T-helper 17 cell (primary cell): ENCODE data around the gene OR52E4. TPM values are rescaled to one million over a fixed set of nuclear protein-coding genes. Genes with fewer than 3 reads are reported as not detected.

Source experiments
- ATAC-seq: fragments of 150-1000 bp; cut with Tn5 transposase; 2 replicates; pipeline ENCODE4 v1.10.0; 2021; ENCODE audit warnings: mild to moderate bottlenecking, moderate library complexity
- DNase-seq, 3 donors: peaks; one replicate each; pipeline versions ENCODE4 v3.0.0 to v3.0.0-alpha.2; 2020 to 2021
- H3K9me3 ChIP-seq: one replicate; pipeline ENCODE4 v1.7.0; 2013; ENCODE audit warnings: low read length, mild to moderate bottlenecking; ENCODE audit not compliant: control insufficient read depth, poor library complexity, severe bottlenecking
- H3K27ac Mint-ChIP-seq: one replicate; pipeline ENCODE4 v1.8.0; 2022; ENCODE audit warnings: mild to moderate bottlenecking, moderate library complexity, mixed read lengths
- H3K27me3 Mint-ChIP-seq: one replicate; pipeline ENCODE4 v1.8.0; 2022; ENCODE audit warnings: mixed read lengths
- H3K36me3 Mint-ChIP-seq: one replicate; pipeline ENCODE4 v1.8.0; 2022; ENCODE audit warnings: low read depth, mixed read lengths
- H3K4me1 Mint-ChIP-seq: one replicate; pipeline ENCODE4 v1.8.0; 2022; ENCODE audit warnings: mild to moderate bottlenecking, mixed read lengths
- H3K4me3 Mint-ChIP-seq: one replicate; pipeline ENCODE4 v1.8.0; 2022; ENCODE audit warnings: mild to moderate bottlenecking, moderate library complexity, mixed read lengths
- total RNA-seq, 4 donors: library from RNA in 2 of 4; stranded (reverse) in 2 of 4; gene quantifications; one replicate each; pipeline ENCODE4 v1.2.3 and lab custom pipeline; 2022 to 2026

The OR52E4 gene
- total RNA-seq (not detected), total RNA-seq (lab: John Stamatoyannopoulos, UW) (0 reads per million in 2 donors)

DNA sequence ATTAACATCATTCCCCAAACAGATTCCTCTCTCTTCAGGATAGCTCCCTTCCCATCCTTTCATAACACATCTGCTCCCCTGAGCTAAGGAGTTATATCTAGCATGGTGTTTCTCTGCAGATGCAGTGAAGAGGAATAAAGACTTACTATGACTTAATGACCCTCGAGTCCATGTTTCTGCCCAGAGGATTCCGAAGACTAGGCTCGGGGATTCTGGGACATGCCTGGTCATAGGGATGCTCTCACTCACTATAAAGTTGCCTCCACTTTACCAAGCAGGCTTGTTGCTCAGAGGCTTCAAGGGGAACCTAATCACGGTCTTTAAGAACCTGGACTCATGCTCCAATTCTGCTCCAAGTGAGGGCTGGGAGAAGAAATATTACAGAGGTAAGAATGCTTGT is at the start of gene OR52E4:
Gene OR52E4, plus strand, starts transcription at position 301 of the 400 bp plus-strand sequence. CDS start 3,664 bp downstream, outside the sequence.
- no peaks in the 10 kb centered on the region for H3K36me3 Mint-ChIP-seq
- DNase-seq: no peak
- ATAC-seq: no peak

DNA sequence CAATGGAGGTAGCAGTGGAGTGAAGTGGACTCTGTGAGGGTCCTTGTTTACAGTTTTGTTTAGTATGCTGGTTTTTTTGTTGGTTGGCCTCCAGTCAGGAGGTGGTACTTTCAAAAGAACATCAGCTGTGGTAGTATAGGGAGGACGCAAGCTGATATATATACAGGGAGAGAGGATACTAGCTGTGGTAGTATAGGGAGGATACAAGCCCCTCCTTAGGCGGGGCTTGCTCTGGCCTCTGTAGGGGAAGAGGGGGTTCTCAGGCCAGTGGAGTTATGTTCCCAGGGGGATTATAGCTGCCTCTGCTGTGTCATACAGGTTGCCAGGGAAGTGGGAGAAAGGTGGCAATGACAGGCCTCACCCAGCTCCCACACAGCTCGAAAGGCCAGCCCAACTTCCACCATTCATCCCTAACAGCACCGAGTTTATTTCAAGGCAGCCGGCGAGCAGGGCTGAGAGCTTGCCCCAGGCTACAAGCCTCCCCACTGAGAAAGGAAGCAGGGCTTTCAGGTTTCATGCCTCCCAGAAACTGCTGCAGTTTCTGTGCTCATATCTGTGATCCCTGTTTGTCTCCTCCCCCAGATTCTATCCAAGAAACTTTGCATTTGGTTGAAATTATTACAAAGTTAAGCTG is 49.1 kb upstream of the OR52E4 start:
- DNase-seq: no peak
- Mint-ChIP-seq H3K36me3 (no peaks in the 10 kb centered on the region), H3K27ac (no peak overlapping the region), H3K4me1 (no peaks in the 10 kb centered on the region), H3K27me3 (peaks cover 12% of the 10 kb centered on the region), H3K4me3 (no peak overlapping the region)
- H3K9me3 ChIP-seq: no peaks in the 10 kb centered on the region
- no peak for ATAC-seq

More for the DNA sequence above, at the start of gene OR52E4:
- H3K4me3 Mint-ChIP-seq: no peak within 1 kb of the TSS
- H3K27ac Mint-ChIP-seq: no peak within 1 kb of the TSS
- H3K27me3 Mint-ChIP-seq: peaks cover 23% of the 10 kb centered on the region
- no peaks in the 10 kb centered on the region for H3K9me3 ChIP-seq
- peaks cover 2% of the 10 kb centered on the region for H3K4me1 Mint-ChIP-seq

DNA sequence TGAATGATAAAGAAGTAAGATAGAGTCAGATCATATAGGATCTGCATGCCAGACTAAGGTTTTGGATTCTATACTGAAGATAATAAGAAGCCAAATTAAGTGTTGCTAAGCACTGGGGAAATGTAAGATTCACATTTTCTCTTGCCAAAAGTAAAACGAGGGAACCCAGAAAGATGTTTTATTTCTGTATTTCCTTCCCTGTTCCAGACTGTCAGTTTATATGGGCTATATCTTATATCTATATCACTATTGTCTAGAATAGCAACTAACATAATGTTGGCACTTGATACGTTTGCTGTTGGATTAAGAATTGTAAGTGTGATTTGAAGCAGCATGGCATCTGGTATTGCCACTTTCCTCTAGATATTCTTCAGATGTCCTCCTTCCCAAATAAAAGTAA is 47.0 kb upstream of the OR52E4 start:
- DNase-seq (no peak), ATAC-seq (no peak)
- Mint-ChIP-seq H3K4me1 (no peaks in the 10 kb centered on the region), H3K36me3 (no peaks in the 10 kb centered on the region), H3K4me3 (no peak overlapping the region), H3K27me3 (peaks cover 20% of the 10 kb centered on the region), H3K27ac (no peak overlapping the region)
- no peaks in the 10 kb centered on the region for H3K9me3 ChIP-seq

DNA sequence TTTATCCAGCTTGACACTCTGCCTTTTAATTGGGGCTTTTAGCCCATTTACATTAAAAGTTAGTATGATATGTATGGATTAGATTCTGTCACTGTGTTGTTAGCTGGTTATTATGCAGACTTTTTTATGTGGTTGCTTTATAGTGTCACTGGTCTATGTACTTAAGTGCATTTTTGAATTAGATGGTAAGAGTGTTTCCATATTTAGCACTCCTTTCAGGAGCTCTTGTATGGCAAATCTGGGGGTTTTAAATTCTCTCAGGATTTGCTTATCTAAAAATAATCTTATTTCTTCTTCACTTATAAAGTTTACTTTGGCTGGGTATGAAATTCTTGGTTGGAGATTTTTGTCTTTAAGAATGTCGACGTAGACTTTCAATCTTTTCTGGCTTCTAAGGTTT is 42.7 kb upstream of the OR52E4 start:
- no peak for DNase-seq
- H3K36me3 Mint-ChIP-seq: no peaks in the 10 kb centered on the region
- H3K4me3 Mint-ChIP-seq: no peak overlapping the region
- ATAC-seq: no peak
- no peak overlapping the region for H3K27ac Mint-ChIP-seq
- no peaks in the 10 kb centered on the region for H3K9me3 ChIP-seq
- H3K27me3 Mint-ChIP-seq: peaks cover 25% of the 10 kb centered on the region
- H3K4me1 Mint-ChIP-seq: no peaks in the 10 kb centered on the region

DNA sequence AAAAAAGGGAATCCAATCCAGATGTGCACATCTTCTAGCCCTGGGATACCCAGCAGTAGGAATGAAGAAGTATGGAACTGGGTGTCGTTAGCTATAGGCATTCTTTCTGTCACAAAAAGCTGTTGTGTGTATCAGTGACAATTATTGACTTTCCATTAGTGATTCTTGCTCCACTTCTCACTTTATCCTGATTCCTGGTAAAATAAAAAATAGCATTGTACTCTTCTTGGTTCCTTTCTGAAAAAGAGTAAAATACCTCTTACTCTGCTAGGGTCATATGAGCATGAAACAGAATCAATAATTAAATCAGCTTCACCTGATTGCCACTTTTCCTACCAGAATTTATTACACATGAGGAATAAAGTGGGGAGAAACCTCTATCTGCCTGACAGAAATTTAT is 38.6 kb upstream of the OR52E4 start, which contains the start of gene OR52E6:
Gene OR52E6, minus strand, starts transcription at position 101 of the 400 bp plus-strand sequence. Its CDS starts 0 bp downstream, at position 101.
- ATAC-seq (no peak), DNase-seq (no peak)
- no peaks in the 10 kb centered on the region for H3K36me3 Mint-ChIP-seq
- peaks cover 23% of the 10 kb centered on the region for H3K27me3 Mint-ChIP-seq
- H3K4me1 Mint-ChIP-seq: no peaks in the 10 kb centered on the region
- H3K4me3 Mint-ChIP-seq: no peak within 1 kb of the TSS
- no peak within 1 kb of the TSS for H3K27ac Mint-ChIP-seq
- no peaks in the 10 kb centered on the region for H3K9me3 ChIP-seq

DNA sequence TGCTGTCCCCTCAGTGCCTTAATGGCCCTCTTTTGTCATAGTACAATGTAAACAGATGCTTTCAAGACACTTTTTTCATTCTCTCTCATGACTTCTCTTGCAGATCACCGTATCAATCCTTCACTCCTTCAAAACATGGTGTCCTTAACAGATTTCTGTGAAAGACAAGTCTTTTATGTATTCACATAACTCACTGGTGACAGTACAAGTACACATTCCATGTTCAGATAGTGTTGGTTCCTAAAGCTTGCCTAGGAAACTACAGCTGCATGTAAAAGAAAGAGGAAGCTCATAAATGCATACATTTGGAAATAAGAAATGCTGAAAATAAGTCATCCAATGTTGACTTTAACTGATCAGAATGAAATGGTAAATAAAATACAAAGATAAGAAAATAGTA is 33.7 kb upstream of the OR52E4 start:
- H3K9me3 ChIP-seq: no peaks in the 10 kb centered on the region
- H3K36me3 Mint-ChIP-seq: no peaks in the 10 kb centered on the region
- DNase-seq (no peak), ATAC-seq (no peak)
- H3K27ac Mint-ChIP-seq: no peak overlapping the region
- no peak overlapping the region for H3K4me3 Mint-ChIP-seq
- H3K4me1 Mint-ChIP-seq: no peaks in the 10 kb centered on the region
- peaks cover under 1% of the 10 kb centered on the region for H3K27me3 Mint-ChIP-seq

DNA sequence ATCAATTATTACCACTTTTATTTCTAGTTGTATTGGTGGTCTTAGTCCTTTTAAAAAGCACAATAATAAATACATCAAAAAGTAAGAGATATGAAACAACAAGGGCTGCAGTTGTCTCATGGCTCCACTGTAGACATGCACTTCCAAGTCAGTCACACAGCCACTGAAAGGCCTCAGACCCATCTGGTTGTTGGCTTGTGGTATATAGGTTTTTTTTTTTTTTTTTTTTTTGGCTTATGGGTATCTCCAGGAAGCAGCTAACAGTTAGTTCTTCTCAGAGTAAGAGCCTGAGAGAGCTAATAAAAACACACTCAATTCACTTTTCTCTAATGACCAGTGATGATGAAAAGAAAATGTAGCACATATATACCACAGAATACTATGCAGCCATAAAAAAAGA is 32.7 kb upstream of the OR52E4 start:
- H3K27me3 Mint-ChIP-seq: no peaks in the 10 kb centered on the region

DNA sequence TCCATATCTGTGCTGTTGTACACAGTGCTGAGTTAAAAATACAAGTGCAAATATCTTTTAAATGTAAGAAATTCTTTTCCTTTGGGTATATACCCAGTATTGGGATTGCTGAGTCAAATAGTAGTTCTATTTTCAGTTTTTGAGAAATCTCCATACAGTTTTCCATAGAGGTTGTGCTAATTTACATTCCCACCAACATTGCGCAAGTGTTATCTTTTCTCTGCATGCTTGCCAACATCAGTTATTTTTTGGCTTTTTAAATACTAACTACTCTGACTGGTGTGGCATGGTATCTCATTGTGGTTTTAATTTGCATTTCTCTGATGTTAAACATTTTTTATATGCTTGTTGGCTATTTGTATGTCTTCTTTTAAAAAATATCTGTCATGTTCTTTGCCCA is 29.4 kb upstream of the OR52E4 start:
- Mint-ChIP-seq H3K4me1 (no peaks in the 10 kb centered on the region), H3K27me3 (peaks cover 13% of the 10 kb centered on the region), H3K36me3 (no peaks in the 10 kb centered on the region), H3K4me3 (no peak overlapping the region), H3K27ac (no peak overlapping the region)
- DNase-seq (no peak), ATAC-seq (no peak)
- H3K9me3 ChIP-seq: no peaks in the 10 kb centered on the region

More for the DNA sequence above, 32.7 kb upstream of the OR52E4 start:
- no peak overlapping the region for H3K4me3 Mint-ChIP-seq
- H3K36me3 Mint-ChIP-seq: no peaks in the 10 kb centered on the region
- ATAC-seq (no peak), DNase-seq (no peak)
- H3K27ac Mint-ChIP-seq: no peak overlapping the region
- no peaks in the 10 kb centered on the region for H3K9me3 ChIP-seq
- H3K4me1 Mint-ChIP-seq: no peaks in the 10 kb centered on the region

DNA sequence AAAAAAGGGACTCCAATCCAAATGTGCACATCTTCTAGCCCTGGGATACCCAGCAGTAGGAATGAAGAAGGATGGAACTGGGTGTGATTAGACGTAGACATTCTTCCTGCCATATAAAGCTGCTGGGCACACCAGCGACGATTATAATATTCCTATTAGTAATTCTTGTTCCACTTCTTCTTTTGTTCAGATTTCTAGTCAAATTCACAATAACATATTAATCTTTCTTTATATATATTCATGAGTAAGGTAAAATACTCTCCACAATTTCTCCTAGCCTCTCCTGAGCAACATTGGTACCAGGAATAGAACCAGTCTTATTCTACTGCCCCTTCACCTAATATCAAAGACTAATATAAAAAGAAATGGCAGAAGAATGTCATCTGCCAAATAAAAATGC is 22.8 kb upstream of the OR52E4 start, which contains the start of gene OR52E8:
Gene OR52E8, minus strand, starts transcription at position 101 of the 400 bp plus-strand sequence. Its CDS starts 0 bp downstream, at position 101.
- H3K9me3 ChIP-seq: peaks cover 2% of the 10 kb centered on the region
- DNase-seq: no peak
- Mint-ChIP-seq H3K27me3 (peaks cover 20% of the 10 kb centered on the region), H3K27ac (no peak within 1 kb of the TSS), H3K4me1 (no peaks in the 10 kb centered on the region), H3K4me3 (no peak within 1 kb of the TSS), H3K36me3 (no peaks in the 10 kb centered on the region)
- ATAC-seq: no peak

DNA sequence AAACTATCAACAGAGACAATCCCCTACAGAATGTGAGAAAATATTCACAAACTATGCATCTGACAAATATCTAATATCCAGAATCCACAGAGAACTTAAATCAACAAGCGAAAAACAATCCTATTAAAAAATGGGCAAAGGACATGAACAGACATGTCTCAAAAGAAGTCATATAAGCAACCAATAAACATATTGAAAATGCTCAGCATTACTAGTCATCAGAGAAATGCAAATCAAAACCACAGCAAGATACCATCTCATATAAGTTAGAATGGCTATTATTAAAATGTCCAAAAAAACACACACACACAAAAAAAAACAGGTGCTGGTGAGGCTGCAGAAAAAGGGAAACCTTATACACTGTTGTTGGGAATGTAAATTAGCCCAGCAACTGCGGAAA is 14.6 kb upstream of the OR52E4 start:
- H3K9me3 ChIP-seq: peaks cover 3% of the 10 kb centered on the region
- no peak for DNase-seq
- Mint-ChIP-seq H3K27ac (no peak overlapping the region), H3K36me3 (no peaks in the 10 kb centered on the region), H3K4me3 (no peak overlapping the region), H3K4me1 (no peaks in the 10 kb centered on the region), H3K27me3 (peaks cover 29% of the 10 kb centered on the region)
- ATAC-seq: no peak

DNA sequence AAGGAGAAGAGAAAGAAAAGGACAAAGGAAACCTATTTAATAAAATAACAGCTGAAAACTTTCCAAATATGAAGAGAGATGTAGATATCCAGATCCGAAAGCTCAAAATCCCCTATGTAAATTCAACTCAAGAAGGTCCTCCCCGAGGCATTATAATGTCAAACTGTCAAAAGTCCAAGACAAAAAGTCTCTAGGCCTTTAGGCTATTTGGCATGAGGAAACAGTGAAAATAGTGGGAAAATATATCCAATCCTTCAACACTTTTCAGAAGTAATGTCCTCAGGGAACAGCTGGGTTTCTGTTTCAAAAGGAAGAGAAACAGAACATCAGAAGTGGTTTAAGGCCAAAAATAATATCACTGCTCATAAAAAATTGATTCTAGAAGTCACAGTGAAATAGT is 1.9 kb upstream of the OR52E4 start:
- ATAC-seq: no peak
- H3K9me3 ChIP-seq: no peaks in the 10 kb centered on the region
- Mint-ChIP-seq H3K27me3 (peaks cover 22% of the 10 kb centered on the region), H3K36me3 (no peaks in the 10 kb centered on the region), H3K27ac (no peak overlapping the region), H3K4me3 (no peak overlapping the region), H3K4me1 (peaks cover 2% of the 10 kb centered on the region)
- no peak for DNase-seq

DNA sequence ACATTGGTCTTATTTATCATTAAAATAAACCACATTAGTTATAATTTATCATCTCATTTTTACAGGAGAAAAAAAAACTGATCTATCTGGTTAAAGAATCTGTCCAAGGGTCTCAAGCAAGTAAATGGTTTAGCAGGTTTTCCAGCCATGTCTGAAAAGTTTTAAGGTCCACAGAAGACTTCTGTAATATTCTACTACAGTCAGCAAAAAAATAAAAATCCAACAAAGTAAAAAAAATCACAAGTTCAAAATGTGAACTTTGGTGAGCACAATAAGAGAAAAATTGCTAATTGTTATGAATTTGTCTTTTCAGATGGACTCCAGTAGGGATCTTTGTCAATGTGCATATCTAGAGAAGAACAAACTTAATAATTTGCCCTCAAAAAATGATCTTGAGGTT is 1.3 kb downstream of the OR52E4 start:
- Mint-ChIP-seq H3K27ac (no peak overlapping the region), H3K27me3 (peaks cover 33% of the 10 kb centered on the region), H3K4me3 (no peak overlapping the region), H3K36me3 (no peaks in the 10 kb centered on the region), H3K4me1 (peaks cover 4% of the 10 kb centered on the region)
- DNase-seq (no peak), ATAC-seq (no peak)
- no peaks in the 10 kb centered on the region for H3K9me3 ChIP-seq

DNA sequence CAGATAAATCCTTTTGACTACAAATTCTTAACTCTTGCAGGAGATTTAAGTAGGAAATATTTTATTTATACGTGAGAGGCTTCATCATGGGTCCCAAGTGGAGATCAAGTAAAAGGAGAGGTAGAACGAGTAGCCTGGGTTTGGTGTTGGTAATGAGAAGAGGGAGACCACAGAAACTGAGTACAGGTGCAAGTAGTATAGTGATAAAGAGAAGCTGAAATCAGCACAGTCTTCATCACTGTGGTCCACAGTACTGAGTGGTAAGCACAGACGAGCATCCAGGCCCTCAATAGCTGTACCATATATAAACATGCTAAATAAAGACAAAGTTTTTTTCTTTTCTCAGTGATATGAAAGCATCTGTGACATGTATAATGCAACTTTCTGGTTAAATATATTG is 6.7 kb downstream of the OR52E4 start:
- H3K4me3 Mint-ChIP-seq: no peak overlapping the region
- DNase-seq (no peak), ATAC-seq (no peak)
- no peaks in the 10 kb centered on the region for H3K36me3 Mint-ChIP-seq
- no peak overlapping the region for H3K27ac Mint-ChIP-seq
- peaks cover 2% of the 10 kb centered on the region for H3K4me1 Mint-ChIP-seq
- peaks cover 34% of the 10 kb centered on the region for H3K27me3 Mint-ChIP-seq
- H3K9me3 ChIP-seq: no peaks in the 10 kb centered on the region

DNA sequence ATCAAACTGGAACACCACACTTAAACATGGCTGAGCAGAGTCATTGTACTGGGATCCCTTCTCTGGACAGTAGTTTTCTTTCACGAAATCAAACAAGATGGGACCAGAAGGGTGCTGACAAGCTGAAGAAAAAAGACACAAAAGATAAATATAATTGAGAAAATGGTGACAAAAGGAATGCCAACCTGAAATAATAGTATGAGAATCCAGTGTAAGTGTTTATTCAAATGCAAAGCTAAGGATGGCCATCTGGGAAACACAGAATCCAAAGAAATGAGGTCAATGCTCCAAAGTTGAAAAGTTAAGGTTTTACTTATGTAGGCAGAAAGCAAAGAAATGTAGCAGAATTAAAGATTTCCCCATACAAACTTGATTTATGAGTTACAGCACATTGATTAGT is 7.2 kb downstream of the OR52E4 start:
- no peak for ATAC-seq
- Mint-ChIP-seq H3K4me3 (no peak overlapping the region), H3K27ac (no peak overlapping the region), H3K27me3 (peaks cover 29% of the 10 kb centered on the region), H3K4me1 (peaks cover 2% of the 10 kb centered on the region), H3K36me3 (no peaks in the 10 kb centered on the region)
- DNase-seq: no peak
- no peaks in the 10 kb centered on the region for H3K9me3 ChIP-seq
